Right cardiac atrium (tissue), 5 donors: Measurements from ENCODE around the gene DMRT1. TPM values are rescaled to one million over a fixed set of nuclear protein-coding genes. Genes with fewer than 3 reads are reported as not detected.
A peak's percentile ranks its signal among the peaks of the same experiment; 100 is the strongest.

Experiments used
- ATAC-seq, 2 donors: fragments of 200-7000 bp; cut with Tn5 transposase; one replicate each; pipeline versions ENCODE4 v1.8.0 to v1.9.1; 2020; ENCODE audit warnings: moderate library complexity in 2 of 2, mild to moderate bottlenecking in 1 of 2
- DNase-seq, 3 donors: peaks; one replicate each; pipeline ENCODE4 v3.0.0-alpha.2; 2020
- H3K27ac ChIP-seq: one replicate; pipeline ENCODE4 v1.5.1; 2013; ENCODE audit warnings: mild to moderate bottlenecking, low read length, control low read depth, moderate library complexity
- H3K27me3 ChIP-seq: one replicate; pipeline ENCODE4 v1.6.1; 2013; ENCODE audit not compliant: control insufficient read depth, insufficient read depth
- H3K4me1 ChIP-seq: one replicate; pipeline ENCODE4 v1.6.1; 2013; ENCODE audit warnings: low read length; ENCODE audit not compliant: control insufficient read depth, insufficient read depth
- H3K4me3 ChIP-seq: one replicate; pipeline ENCODE4 v1.5.1; 2013; ENCODE audit warnings: low read length, control low read depth
- H3K9me3 ChIP-seq: one replicate; pipeline ENCODE4 v1.6.1; 2013; ENCODE audit warnings: low read length; ENCODE audit not compliant: control insufficient read depth
- WGBS: extraction: QIAGEN DNeasy Blood & Tissue Kit; methylation state at CpG from one replicate; pipeline ENCODE4 v1.1.7; 2013; 5-methylcytosine and 5-hydroxymethylcytosine counted together
- intact Hi-C, 4 donors: fragments of 100-400 bp; cut with DNase I; formaldehyde crosslinking; loops; one replicate each; pipeline versions ENCODE4 v1.11.0 to v1.14.0; 2022 to 2023
- polyA plus RNA-seq: library from polyadenylated mRNA; stranded (reverse); fragments of 200-250 nt; gene quantifications from one replicate; pipeline ENCODE4 v1.2.3, GENCODE V29; 2013
- total RNA-seq, 4 donors: library from RNA; stranded (reverse); fragmentation: NEBNext Ultra II Directional; extraction: Animal tissue kit (Norgen Biotek cat#: 25700); gene quantifications; one replicate each; pipeline ENCODE4 v1.2.1, GENCODE V29; 2021
- donor health status: healthy with polysubstance abuse.
- donor health status: DM: no; HTN: yes; CAD: no.
- donor health status: DM: no; HTN: no; CAD: no.
- donor health status: DM: no; HTN: yes; CAD: no; lungs with severe emphysema.
- donor health status: DM: yes; HTN: yes; CAD: no.

DMRT1 gene
- total and polyA plus RNA-seq, 5 donors = not detected

DNA sequence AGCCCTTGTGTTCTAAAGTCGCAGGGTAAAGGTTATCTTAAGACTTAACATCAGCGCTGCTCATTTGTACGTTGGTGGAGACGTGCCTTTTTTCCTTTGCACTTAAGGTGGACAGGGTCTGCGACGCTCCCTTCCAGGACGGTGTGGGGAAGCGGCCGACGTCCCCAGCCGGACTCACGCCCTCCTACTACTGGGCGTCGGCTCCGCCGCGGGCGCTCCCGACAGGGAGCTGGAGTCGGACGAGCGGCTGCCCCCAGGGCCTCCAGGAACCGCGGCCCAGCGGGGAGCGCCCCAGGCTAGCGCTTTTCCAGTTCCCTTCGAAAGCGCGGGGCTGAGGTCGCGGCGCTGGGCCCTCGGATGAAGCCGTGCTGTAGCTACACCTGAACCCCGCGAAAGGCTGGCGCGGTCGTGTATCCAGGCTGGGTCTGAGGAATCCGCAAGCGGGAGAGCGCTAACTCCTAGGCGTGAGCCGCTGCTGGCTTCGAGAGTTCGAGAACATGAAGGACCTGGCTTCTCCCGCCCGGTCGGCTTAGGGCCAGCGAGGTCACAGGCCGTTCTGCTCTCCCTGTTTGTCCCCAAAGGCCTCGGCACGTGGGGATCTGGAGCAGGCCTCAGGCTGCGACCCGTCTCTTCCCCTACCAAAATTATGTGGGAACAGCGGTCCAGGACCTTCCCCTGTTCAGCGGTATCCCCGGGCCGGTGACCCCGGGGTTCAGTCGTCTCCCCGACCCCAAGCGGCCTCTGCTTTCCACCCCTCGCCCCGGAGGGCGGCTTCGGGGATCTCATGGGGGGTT is 131.2 kb downstream of the DMRT1 start:
- Histone ChIP-seq H3K27me3 (no peaks in the 10 kb centered on the region), H3K4me1 (peaks cover 3% of the 10 kb centered on the region), H3K27ac (no peak overlapping the region), H3K4me3 (peak overlapping the region; percentile 48), H3K9me3 (no peaks in the 10 kb centered on the region)
- WGBS = 5% methylated on average over 68 of the region's 68 CpGs
- no peak for DNase-seq
- intact Hi-C loops = no loop called here
- ATAC-seq = peak in 1 of 2 donors; percentile 33

DNA sequence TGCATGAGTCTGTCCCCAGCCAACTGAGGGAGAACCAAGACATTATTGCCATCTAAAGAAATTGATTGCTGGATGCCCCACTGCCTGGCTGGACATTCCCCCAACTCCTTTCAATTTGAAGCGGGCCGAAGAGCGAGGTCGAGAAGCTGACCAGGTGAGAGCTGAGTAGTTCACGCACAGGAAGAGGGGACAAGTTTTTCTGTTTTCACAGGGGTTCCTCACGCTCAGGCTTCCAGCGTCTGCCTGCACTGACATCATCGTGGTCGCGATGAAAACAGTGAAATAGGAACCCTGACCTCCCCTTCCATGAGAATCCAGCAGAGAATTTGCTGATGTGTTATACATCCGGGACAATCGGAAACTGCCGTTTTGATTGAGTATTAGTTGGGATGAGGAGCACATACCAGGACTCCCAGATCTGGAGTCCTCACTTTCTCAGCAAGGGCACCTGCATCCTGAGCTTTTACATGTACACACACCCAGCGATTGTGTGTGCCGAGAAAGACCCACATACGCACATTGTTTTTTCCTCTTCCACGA is 131.9 kb downstream of the DMRT1 start:
- Histone ChIP-seq H3K27me3 (no peaks in the 10 kb centered on the region), H3K4me3 (peak overlapping the region; percentile 48), H3K27ac (no peak overlapping the region), H3K4me1 (peaks cover 3% of the 10 kb centered on the region), H3K9me3 (no peaks in the 10 kb centered on the region)
- no peak for DNase-seq
- intact Hi-C loops = no loop called here
- WGBS = 22% methylated on average over 17 of the region's 17 CpGs
- ATAC-seq = no peak

DNA sequence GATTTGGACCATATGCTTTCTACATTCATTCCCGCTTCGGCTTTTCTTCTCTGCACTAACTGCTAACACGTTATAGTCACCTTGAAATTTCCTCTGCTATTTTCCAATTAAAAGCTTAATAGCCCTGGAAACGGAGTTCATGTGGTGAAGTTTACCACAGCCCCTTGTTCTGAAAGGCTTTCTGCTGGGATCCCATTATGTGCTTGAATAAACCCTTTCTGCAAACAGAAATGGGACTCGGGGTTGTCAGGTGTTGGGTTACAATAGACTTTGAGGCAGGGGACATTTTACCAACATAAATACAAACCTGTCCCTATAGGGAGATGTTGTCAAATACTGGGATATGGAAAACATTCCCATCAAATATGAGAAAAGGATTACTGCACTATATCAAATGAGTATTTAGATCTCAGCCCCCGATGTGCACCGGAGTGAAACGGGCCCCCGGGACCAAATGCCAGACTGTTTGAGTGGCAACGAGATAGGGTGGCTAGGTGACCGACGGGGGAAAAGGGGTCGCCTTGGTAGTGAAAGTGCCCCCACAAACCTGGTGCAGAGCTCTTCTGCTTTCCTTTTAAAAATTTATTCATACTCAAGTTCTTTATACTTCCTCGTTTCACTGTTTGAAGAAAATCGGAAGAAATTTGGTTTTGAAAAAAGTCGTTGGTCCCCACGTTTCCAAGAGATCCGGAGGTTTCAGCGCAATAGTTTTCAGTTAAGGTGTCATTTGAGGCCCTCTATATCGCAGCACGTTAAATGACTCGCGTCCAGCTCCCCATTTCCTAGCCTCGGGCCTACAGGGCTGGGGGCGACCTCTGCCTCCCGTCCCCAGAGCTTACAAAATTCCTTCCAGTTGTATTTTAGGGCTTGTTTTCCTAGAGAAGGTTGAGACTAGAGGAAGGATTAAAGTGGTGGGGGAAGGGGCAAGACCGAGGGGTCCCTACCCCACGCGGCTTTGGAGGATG is 132.8 kb downstream of the DMRT1 start:
- Histone ChIP-seq H3K27me3 (no peaks in the 10 kb centered on the region), H3K4me1 (peaks cover 3% of the 10 kb centered on the region), H3K27ac (no peak overlapping the region), H3K4me3 (no peak overlapping the region), H3K9me3 (no peaks in the 10 kb centered on the region)
- intact Hi-C loops = no loop called here
- ATAC-seq (no peak), DNase-seq (no peak)
- 9% methylated on average over 29 of the region's 29 CpGs for WGBS

DNA sequence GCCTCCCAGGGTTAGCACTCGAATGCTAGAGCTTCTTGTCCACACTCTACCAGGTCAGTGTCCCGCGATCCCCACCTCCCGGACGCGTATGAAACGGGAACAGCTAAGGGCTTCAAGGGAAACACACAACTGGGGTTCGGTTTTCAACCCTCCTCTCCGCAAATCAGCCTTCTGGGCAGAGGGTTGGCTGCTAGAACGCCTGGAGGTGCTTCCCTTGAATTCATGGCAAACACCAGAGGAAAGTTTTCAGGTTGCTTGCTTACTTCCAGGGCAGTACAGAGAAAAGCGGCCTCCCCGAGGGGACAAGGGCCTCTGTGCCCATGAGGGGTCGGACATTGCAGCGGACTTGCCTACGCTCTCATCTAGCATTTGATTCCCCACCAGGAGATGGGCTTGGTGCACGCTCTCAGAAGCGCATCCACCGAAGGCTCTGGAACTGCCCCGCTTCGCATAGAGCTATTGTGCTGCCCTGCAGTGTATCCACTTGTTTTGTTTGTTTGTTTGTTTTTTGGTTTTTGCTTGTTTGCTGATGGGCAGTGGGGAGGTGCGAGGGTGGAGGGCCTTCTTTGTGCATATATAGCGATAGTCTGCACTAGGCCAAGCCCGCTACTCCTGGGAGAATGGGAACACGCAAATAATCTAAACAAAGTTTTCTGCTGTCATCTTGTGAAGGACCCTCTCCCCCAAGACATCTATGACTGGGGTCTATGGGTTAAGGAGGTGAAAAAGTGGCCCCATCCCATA is 133.7 kb downstream of the DMRT1 start:
- H3K27ac ChIP-seq = no peak overlapping the region
- WGBS = 10% methylated on average over 24 of the region's 24 CpGs
- no peak overlapping the region for H3K4me3 ChIP-seq
- H3K27me3 ChIP-seq = no peaks in the 10 kb centered on the region
- DNase-seq (no peak), ATAC-seq (no peak)
- H3K9me3 ChIP-seq = no peaks in the 10 kb centered on the region
- peaks cover 3% of the 10 kb centered on the region for H3K4me1 ChIP-seq
- intact Hi-C loops = no loop called here

DNA sequence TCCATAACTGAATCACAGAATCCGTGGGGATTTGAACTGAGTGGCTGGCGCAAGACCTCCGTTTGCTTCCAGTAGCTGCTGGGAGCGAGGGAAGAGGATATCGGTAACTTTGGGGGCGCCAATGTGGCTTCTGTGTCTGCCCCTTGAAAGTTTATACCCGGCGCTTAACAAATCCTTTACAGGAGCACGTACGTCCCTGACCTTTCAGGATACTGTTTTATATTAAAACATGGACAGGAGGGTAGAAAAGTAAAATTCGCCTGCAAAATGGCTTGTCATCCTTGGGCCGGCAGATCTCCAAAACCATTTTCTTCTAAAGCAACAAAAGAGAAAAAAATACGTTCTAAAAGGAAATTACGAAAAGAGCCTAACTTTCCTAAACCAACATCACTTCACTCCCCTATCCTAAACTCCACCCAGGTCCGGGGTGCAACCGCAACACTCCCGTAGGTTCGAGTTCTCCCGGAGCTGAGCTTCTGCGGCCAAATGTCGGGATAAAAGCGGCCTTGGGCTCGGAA is 134.3 kb downstream of the DMRT1 start:
- no peak overlapping the region for H3K27ac ChIP-seq
- DNase-seq (no peak), ATAC-seq (no peak)
- H3K9me3 ChIP-seq = no peaks in the 10 kb centered on the region
- H3K27me3 ChIP-seq = no peaks in the 10 kb centered on the region
- H3K4me3 ChIP-seq = no peak overlapping the region
- WGBS = 5% methylated on average over 23 of the region's 23 CpGs
- peaks cover 3% of the 10 kb centered on the region for H3K4me1 ChIP-seq
- intact Hi-C loops = no loop called here

DNA sequence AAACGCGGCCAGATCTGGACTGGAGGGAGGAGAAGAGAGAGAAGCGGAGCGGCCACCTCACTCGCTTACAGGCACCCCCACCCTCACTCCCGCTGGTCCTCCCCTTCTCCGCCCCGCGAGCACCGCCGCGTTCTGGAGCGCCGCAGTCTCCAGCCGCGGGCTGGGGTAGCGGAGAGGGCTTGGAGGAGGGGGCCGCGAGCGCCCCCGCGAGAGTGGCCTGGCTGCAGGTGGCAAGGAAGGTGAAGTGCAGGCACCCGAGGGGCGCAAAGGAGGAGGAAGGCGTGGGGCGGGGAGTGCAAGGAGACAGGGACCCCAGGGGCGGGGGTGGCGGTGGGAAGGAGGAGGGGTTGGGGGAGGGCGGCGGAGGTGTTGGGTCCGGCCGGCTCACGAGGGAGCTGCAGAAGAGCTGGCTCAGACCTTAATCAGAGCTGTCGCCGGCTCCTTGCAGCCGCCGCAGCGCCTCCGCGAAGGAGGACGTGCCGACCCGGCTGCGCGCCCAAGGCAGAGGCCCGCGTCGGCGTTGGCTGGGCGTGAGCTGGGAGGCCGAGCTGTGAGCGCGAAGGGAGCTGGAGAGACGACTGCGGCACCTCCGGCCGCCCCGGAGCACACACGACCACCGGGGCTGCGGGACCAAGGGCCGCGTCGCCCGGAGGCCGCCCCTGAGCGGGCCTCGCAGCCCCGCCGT is 134.9 kb downstream of the DMRT1 start, which contains the start of gene DMRT3:
Gene DMRT3 (plus strand): TSS at position 398 of the 685 bp plus-strand sequence. CDS start 347 bp downstream, outside the sequence.
- ATAC-seq (no peak), DNase-seq (peak in 1 of 3 donors; percentile 52)
- H3K27me3 ChIP-seq = no peaks in the 10 kb centered on the region

DNA sequence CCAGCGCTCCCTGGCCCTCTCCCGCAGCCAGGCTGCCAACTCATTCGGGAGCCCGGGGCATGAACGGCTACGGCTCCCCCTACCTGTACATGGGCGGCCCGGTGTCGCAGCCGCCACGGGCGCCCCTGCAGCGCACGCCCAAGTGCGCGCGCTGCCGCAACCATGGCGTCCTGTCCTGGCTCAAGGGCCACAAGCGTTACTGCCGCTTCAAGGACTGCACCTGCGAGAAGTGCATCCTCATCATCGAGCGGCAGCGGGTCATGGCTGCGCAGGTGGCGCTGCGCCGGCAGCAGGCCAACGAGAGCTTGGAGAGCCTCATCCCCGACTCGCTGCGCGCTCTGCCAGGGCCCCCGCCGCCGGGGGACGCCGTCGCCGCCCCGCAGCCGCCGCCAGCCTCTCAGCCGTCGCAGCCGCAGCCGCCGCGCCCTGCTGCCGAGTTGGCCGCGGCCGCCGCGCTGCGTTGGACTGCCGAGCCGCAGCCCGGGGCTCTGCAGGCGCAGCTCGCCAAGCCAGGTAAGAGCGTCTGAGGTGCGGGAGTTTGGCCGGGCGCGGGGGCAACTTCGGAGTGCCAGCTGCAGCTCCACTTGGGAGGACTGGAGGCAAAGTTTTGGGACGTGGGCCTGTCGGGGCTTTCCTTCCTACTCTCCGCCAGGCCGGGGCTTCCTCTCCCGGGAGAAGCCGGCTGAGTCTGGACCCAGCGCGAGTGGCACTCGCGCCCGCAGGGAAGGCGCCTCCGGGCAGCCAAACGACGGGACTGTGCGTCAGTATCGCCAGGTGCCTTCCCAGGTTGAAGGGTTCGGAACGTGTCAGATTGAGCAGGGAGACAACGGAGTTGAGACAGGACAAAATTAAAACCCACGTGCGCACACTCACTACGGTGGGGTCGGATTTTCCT is 135.7 kb downstream of the DMRT1 start:
- DNase-seq (no peak), ATAC-seq (no peak)
- H3K27ac ChIP-seq = no peak overlapping the region
- no peaks in the 10 kb centered on the region for H3K9me3 ChIP-seq
- no peaks in the 10 kb centered on the region for H3K4me1 ChIP-seq
- intact Hi-C loops = no loop called here
- H3K4me3 ChIP-seq = no peak overlapping the region
- 2% methylated on average over 92 of the region's 92 CpGs for WGBS
- H3K27me3 ChIP-seq = no peaks in the 10 kb centered on the region

More for the DNA sequence above, 134.9 kb downstream of the DMRT1 start, which contains the start of gene DMRT3:
- Histone ChIP-seq H3K4me3 (no peak within 1 kb of the TSS), H3K4me1 (peaks cover 2% of the 10 kb centered on the region), H3K27ac (no peak within 1 kb of the TSS), H3K9me3 (no peaks in the 10 kb centered on the region)
- 2% methylated on average over 70 of the region's 70 CpGs for WGBS
- intact Hi-C loops = no loop called here

DNA sequence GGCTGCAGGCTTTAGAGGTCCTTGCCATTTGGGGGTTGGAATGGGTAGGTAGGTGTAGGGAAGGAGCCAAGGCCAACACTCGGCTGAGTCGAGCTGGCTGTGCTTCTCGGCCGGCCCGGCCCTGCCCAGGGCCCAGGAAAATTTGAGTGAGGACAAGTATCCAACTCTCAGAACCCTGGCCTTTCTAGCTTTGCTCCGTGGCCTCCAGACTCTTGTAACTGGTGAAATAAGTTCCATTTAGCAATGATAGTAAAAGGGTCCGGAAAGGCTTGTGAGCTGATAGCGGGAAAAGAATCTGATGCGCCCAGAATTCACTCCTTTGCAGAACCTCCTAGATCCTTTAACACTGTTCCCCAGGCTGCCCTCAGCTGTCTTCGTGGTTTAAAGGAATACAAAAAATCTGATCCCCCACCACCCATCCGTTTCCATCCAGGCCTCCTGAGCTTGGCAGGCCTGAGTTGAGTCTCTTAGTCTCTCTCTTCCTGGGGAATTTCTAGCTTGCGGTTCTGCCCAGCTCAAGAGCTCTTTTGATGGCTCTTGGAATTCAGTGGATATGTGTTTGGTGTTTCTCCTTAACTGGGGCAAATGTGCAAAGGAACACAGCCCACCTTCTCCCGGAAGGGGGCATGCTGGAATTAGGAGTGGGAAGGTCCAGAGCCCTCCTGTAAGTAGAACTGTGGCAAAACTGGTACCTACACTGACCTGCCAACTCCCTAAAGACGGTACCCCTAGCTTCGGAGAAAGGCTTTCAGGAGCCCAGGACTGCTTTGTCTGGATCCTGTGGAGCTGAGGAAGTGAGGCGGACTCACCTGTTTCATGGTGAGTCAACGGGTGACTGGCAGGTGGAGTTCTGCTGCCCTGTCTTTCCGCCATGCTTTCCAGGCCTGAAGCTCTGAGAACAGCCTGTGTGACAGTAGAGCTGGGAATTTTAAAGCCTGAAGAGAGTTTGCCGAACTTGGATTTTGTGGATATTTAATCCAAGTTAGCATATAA is 136.6 kb downstream of the DMRT1 start:
- Histone ChIP-seq H3K4me1 (no peaks in the 10 kb centered on the region), H3K27me3 (peaks cover under 1% of the 10 kb centered on the region)
- WGBS = 28% methylated on average over 19 of the region's 19 CpGs

More for the DNA sequence above, 136.6 kb downstream of the DMRT1 start:
- H3K4me3 ChIP-seq = no peak overlapping the region
- no peak for DNase-seq
- H3K9me3 ChIP-seq = no peaks in the 10 kb centered on the region
- H3K27ac ChIP-seq = no peak overlapping the region
- intact Hi-C loops = no loop called here
- ATAC-seq = no peak
